NCI-H146 (cell line): ENCODE data around the gene C4BPB.
A peak's percentile ranks its signal among the peaks of the same experiment; 100 is the strongest.

Source experiments
- DNase-seq: peaks from one replicate; lab custom pipeline; 2025; lab: John Stamatoyannopoulos, UW

Gene C4BPB

GRCh38 chr1:207059881-207060280 lies 28.8 kb upstream of the C4BPB start:
- no peak for DNase-seq

- DNase-seq = no peak
These were observed 28.1 kb upstream of the C4BPB start for GRCh38 chr1:207060596-207060995.

GRCh38 chr1:207062058-207062457 lies 26.6 kb upstream of the C4BPB start:
- DNase-seq = no peak

- no peak for DNase-seq
These were observed 25.6 kb upstream of the C4BPB start for GRCh38 chr1:207063014-207063413.

- no peak for DNase-seq
These were observed 24.1 kb upstream of the C4BPB start for GRCh38 chr1:207064561-207064960.

- DNase-seq = no peak
These were observed 21.5 kb upstream of the C4BPB start for GRCh38 chr1:207067185-207067584.

GRCh38 chr1:207067665-207068064 lies 21.0 kb upstream of the C4BPB start:
- DNase-seq = no peak

- DNase-seq = no peak
These were observed 19.6 kb upstream of the C4BPB start for GRCh38 chr1:207069061-207069460.

- DNase-seq = no peak
These were observed 18.7 kb upstream of the C4BPB start for GRCh38 chr1:207069858-207070506.

- no peak for DNase-seq
These were observed 17.8 kb upstream of the C4BPB start for GRCh38 chr1:207070811-207071210.

- no peak for DNase-seq
These were observed 17.2 kb upstream of the C4BPB start for GRCh38 chr1:207071426-207071825.

- no peak for DNase-seq
These were observed 16.4 kb upstream of the C4BPB start for GRCh38 chr1:207072233-207072632.

GRCh38 chr1:207073906-207074820 lies 14.5 kb upstream of the C4BPB start:
- DNase-seq = no peak

- DNase-seq = no peak
These were observed 12.3 kb upstream of the C4BPB start for GRCh38 chr1:207076181-207076955.

- no peak for DNase-seq
These were observed 11.6 kb upstream of the C4BPB start for GRCh38 chr1:207077012-207077411.

- DNase-seq = peak; percentile 42
These were observed 10.9 kb upstream of the C4BPB start for GRCh38 chr1:207077470-207078377.

- DNase-seq = no peak
These were observed 10.0 kb upstream of the C4BPB start for GRCh38 chr1:207078578-207079132.

GRCh38 chr1:207079706-207080241 lies 8.9 kb upstream of the C4BPB start:
- no peak for DNase-seq

- no peak for DNase-seq
These were observed 7.6 kb upstream of the C4BPB start for GRCh38 chr1:207081088-207081487.

GRCh38 chr1:207081806-207082205 lies 6.9 kb upstream of the C4BPB start:
- DNase-seq = no peak

- DNase-seq = no peak
These were observed 4.4 kb upstream of the C4BPB start for GRCh38 chr1:207084232-207084631.
